GM23248 (cell line): ENCODE results near the gene ELOVL1.

ENCODE experiments used
- EZH2 ChIP-seq: fragments of 200-600 bp; sonication (generic); IDR thresholded peaks from 2 replicates; pipeline ENCODE4 v1.6.1; 2018; ENCODE audit warnings: antibody characterized with exemption, mild to moderate bottlenecking; ENCODE audit not compliant: insufficient read depth, poor library complexity, severe bottlenecking
- EZH2phosphoT487 ChIP-seq: fragments of 200-600 bp; sonication (generic); IDR thresholded peaks from 2 replicates; pipeline ENCODE4 v1.6.1; 2018; ENCODE audit warnings: antibody characterized with exemption, moderate library complexity, mild to moderate bottlenecking, low read depth; ENCODE audit not compliant: insufficient read depth

GRCh38 chr1:43387976-43388599 lies 20.3 kb upstream of the ELOVL1 start:
- TF ChIP-seq EZH2phosphoT487 (no peak), EZH2 (no peak)
